ENCODE measurements around the gene TBCK. TPM values are rescaled to one million over a fixed set of nuclear protein-coding genes. Genes with fewer than 3 reads are reported as not detected.

The TBCK gene
- total and polyA plus RNA-seq, 2 of the 8 experiments (the other 6 are each of a cell fraction or from before 2014, with no cell fraction given) = 10.2 to 18.7 TPM

DNA sequence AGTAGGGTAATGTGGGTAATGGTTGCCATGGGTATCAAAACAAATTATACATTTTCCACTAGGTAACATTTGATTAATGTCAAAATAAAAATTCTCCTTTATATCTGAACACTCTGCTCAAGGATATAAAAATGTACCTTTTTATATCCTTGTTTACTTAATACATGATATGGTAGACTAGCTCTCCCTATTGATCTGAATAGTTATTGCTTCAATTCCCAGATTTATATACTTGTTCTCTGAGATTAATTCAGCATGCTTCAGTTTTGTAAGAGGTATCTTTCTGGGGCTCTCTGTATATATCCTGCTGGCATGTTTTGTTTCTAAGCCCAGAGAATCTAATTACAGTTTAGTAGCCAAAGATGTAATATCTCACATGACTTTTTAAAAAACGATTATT, 251.0 kb downstream of the TBCK start:
- Histone ChIP-seq H3K27me3 (replicated peaks in 1 of 4; ENCODE audit: control insufficient read depth in 3 of 4, extremely low read depth in 1 of 4, insufficient read depth in 3 of 4, low read length in 3 of 4) (no peaks in the 10 kb centered on the region), H2AK5ac (ENCODE audit: low read depth, low read length) (no peak overlapping the region), H3K9ac (replicated peaks in 1 of 4; ENCODE audit: extremely low read depth in 1 of 4, low read depth in 3 of 4, low read length in 3 of 4) (no peak overlapping the region), H3K4me3 (ENCODE audit: extremely low read depth in 1 of 4, insufficient read depth in 2 of 4, low read depth in 3 of 4, low read length in 4 of 4) (no peak overlapping the region), H3K56ac (replicated peaks; ENCODE audit: insufficient read length, low read depth, low read length) (no peak overlapping the region), H2BK15ac (ENCODE audit: low read length) (no peak overlapping the region), H3K23me2 (ENCODE audit: low read depth, low read length) (no peaks in the 10 kb centered on the region), H2AFZ (ENCODE audit: low read length) (no peak overlapping the region), H3K4ac (replicated peaks; ENCODE audit: insufficient read length, low read depth, low read length) (no peak overlapping the region), H4K5ac (ENCODE audit: insufficient read length, low read depth, low read length) (no peak overlapping the region), H4K20me1 (replicated peaks in 1 of 2; ENCODE audit: control insufficient read depth in 1 of 2, insufficient read depth in 2 of 2, low read length in 2 of 2) (no peaks in the 10 kb centered on the region), H3K9me3 (ENCODE audit: insufficient read depth in 2 of 2, low read depth in 1 of 2, low read length in 1 of 2) (no peaks in the 10 kb centered on the region), H4K91ac (replicated peaks; ENCODE audit: insufficient read length, low read length) (no peak overlapping the region), H2BK12ac (ENCODE audit: low read depth, low read length) (no peak overlapping the region), H3K27ac (ENCODE audit: low read depth, low read length) (no peak overlapping the region), H2BK20ac (ENCODE audit: low read length) (no peak overlapping the region), H4K8ac (ENCODE audit: extremely low read depth, insufficient read depth, low read length) (no peak overlapping the region), H2BK120ac (replicated peaks; ENCODE audit: low read depth, low read length) (no peak overlapping the region), H3K23ac (ENCODE audit: insufficient read length) (no peak overlapping the region), H3K14ac (ENCODE audit: insufficient read length) (no peak overlapping the region), H3K79me2 (ENCODE audit: control insufficient read depth in 1 of 2, insufficient read depth in 2 of 2, low read length in 2 of 2) (no peaks in the 10 kb centered on the region), H3K79me1 (ENCODE audit: low read depth, low read length) (no peaks in the 10 kb centered on the region), H3K4me1 (replicated peaks in 1 of 4; ENCODE audit: control insufficient read depth in 3 of 4, insufficient read depth in 4 of 4, low read length in 3 of 4) (no peaks in the 10 kb centered on the region), H3K18ac (ENCODE audit: extremely low read depth, low read length) (no peak overlapping the region), H3K36me3 (ENCODE audit: control insufficient read depth in 2 of 4, insufficient read depth in 4 of 4, low read length in 3 of 4) (no peaks in the 10 kb centered on the region), H3K4me2 (ENCODE audit: insufficient read depth in 1 of 2, low read depth in 2 of 2, low read length in 2 of 2) (no peak overlapping the region), H2BK5ac (ENCODE audit: low read depth, low read length) (no peak overlapping the region)
- TF ChIP-seq, protein P1, sequence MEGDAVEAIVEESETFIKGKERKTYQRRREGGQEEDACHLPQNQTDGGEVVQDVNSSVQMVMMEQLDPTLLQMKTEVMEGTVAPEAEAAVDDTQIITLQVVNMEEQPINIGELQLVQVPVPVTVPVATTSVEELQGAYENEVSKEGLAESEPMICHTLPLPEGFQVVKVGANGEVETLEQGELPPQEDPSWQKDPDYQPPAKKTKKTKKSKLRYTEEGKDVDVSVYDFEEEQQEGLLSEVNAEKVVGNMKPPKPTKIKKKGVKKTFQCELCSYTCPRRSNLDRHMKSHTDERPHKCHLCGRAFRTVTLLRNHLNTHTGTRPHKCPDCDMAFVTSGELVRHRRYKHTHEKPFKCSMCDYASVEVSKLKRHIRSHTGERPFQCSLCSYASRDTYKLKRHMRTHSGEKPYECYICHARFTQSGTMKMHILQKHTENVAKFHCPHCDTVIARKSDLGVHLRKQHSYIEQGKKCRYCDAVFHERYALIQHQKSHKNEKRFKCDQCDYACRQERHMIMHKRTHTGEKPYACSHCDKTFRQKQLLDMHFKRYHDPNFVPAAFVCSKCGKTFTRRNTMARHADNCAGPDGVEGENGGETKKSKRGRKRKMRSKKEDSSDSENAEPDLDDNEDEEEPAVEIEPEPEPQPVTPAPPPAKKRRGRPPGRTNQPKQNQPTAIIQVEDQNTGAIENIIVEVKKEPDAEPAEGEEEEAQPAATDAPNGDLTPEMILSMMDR (IDR thresholded peaks at IDR 0.05; ENCODE audit: control extremely low read depth in 1 of 3, insufficient read depth in 1 of 3, low read depth in 1 of 3, low read length in 3 of 3) = no peak
- TF ChIP-seq POU5F1 (IDR thresholded peaks at IDR 0.05; ENCODE audit: low read depth, low read length) (no peak), JUN (IDR thresholded peaks at IDR 0.05; ENCODE audit: low read depth, low read length) (no peak), HDAC2 (IDR thresholded peaks at IDR 0.05; ENCODE audit: borderline replicate concordance in 1 of 2, low read depth in 2 of 2, low read length in 2 of 2) (no peak), YY1 (IDR thresholded peaks at IDR 0.05; ENCODE audit: low read depth, low read length) (no peak), TCF12 (IDR thresholded peaks at IDR 0.05; ENCODE audit: low read depth, low read length) (no peak), RNF2 (IDR thresholded peaks at IDR 0.05; ENCODE audit: borderline replicate concordance, low read depth, low read length, missing control alignments, poor library complexity, severe bottlenecking) (no peak), KDM5A (IDR thresholded peaks at IDR 0.05; ENCODE audit: low read length) (no peak)
- no peak for FAIRE-seq
- ChIA-PET POLR2A (ENCODE audit: partially characterized antibody) (no interaction called here), CTCF (ENCODE audit: partially characterized antibody) (no interaction called here)
- 73% methylated on average over 1 of the region's 1 CpG; no CpG with 5 or more reads in 1 of the 2 experiments for WGBS, 2 experiments (ENCODE audit: extremely low coverage in 1 of 2, insufficient coverage in 1 of 2, insufficient read length in 1 of 2, insufficient replicate concordance in 2 of 2, low coverage in 1 of 2, low lambda C conversion rate in 2 of 2, missing lambda C conversion rate in 1 of 2)
- DNase-seq (ENCODE audit: low read depth in 1 of 2, low spot score in 2 of 2) = no peak
